Skeletal muscle satellite cell (primary cell): Measurements from ENCODE around the gene ZBTB20.

Experiments used
- H3K27me3 ChIP-seq: 2 replicates; pipeline ENCODE4 v1.7.0; 2013; ENCODE audit warnings: low read length; ENCODE audit not compliant: control insufficient read depth, insufficient read depth
- H3K36me3 ChIP-seq: 2 replicates; pipeline ENCODE4 v1.7.0; 2013; ENCODE audit warnings: mild to moderate bottlenecking, control low read depth, low read length; ENCODE audit not compliant: insufficient read depth
- H3K4me1 ChIP-seq: 2 replicates; pipeline ENCODE4 v1.7.0; 2013; ENCODE audit warnings: low read length; ENCODE audit not compliant: control insufficient read depth, insufficient read depth
- H3K4me2 ChIP-seq: 2 replicates; pipeline ENCODE4 v1.7.0; 2013; ENCODE audit warnings: mild to moderate bottlenecking, low read length
- H3K4me3 ChIP-seq: 2 replicates; pipeline ENCODE4 v1.7.0; 2013; ENCODE audit warnings: low read length
- H3K9ac ChIP-seq: 2 replicates; pipeline ENCODE4 v1.7.0; 2013; ENCODE audit warnings: mild to moderate bottlenecking, low read depth, low read length, moderate library complexity
- H3K9me3 ChIP-seq: replicated peaks from 2 replicates; pipeline ENCODE4 v1.7.0; 2013; ENCODE audit warnings: mild to moderate bottlenecking, control low read depth, low read length

Gene ZBTB20

DNA sequence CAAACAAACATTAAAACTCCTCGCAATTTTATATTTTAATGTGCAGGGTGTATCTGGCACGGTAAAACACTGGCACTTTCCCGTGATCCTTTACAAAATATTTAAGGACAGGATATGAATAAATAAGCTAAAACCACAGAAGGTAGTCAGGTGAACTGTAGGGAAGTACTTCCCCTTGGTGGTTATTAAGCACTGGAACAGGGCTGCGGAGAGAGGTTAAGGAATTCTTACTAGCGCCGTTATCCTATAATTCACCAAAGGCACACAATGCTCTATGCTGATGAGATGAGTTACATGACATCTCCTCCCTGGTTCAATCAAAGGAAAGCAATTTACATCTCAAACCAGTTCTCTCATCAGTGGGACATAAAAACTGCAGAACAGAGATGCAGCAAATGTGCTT, 289.8 kb downstream of the ZBTB20 start:
- Histone ChIP-seq H3K4me2 (no peak overlapping the region), H3K36me3 (no peaks in the 10 kb centered on the region), H3K4me3 (no peak overlapping the region), H3K4me1 (peaks cover 5% of the 10 kb centered on the region), H3K9ac (no peak overlapping the region), H3K27me3 (no peaks in the 10 kb centered on the region), H3K9me3 (no peaks in the 10 kb centered on the region)

DNA sequence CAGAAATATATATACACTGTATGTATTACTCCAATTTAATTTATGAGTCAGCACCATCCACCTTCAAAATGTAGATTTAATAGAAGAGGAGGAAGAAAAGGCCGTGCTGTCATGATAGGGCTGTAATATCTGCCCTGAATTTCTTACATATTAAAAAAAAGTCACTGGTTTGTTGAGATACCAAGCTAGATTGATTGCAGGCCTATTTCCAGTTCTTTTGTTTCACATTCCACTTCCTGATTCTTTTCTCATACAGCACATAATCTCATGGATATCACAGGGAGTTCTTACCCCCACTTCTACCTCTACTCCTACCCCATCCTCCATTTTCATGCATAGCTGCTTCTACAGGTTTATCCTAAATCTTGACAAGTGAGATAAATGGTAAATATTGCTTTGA, 290.3 kb downstream of the ZBTB20 start:
- Histone ChIP-seq H3K4me1 (peaks cover 3% of the 10 kb centered on the region), H3K4me3 (no peak overlapping the region), H3K27me3 (no peaks in the 10 kb centered on the region), H3K4me2 (no peak overlapping the region), H3K9ac (no peak overlapping the region), H3K36me3 (no peaks in the 10 kb centered on the region), H3K9me3 (no peaks in the 10 kb centered on the region)

- Histone ChIP-seq H3K4me1 (no peaks in the 10 kb centered on the region), H3K4me2 (no peak overlapping the region), H3K36me3 (no peaks in the 10 kb centered on the region), H3K9me3 (no peaks in the 10 kb centered on the region), H3K4me3 (no peak overlapping the region), H3K27me3 (no peaks in the 10 kb centered on the region), H3K9ac (no peak overlapping the region)
Measured at GRCh38 chr3:114855839-114856238, 291.2 kb downstream of the ZBTB20 start.

DNA sequence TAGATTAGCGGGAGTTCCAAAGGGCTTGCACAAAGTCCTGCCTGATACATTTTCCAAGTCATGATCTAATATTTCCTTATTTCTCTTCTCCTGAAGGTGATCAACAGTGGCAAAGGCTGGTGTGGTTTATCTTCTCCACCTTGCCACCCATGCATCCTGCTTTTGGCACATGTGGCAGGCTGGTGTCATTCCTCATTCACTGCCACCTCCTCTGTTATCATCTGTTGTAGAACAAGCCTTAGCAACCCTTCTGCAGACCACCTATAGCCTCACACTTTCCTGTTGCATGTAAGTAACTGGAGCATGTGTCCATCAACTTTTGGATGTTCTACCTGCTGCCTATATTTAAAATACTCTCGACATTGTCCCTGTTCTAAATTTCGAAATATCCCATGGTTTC, 294.1 kb downstream of the ZBTB20 start:
- no peaks in the 10 kb centered on the region for H3K9me3 ChIP-seq
- no peak overlapping the region for H3K4me2 ChIP-seq
- no peaks in the 10 kb centered on the region for H3K4me1 ChIP-seq
- H3K9ac ChIP-seq, result no peak overlapping the region
- H3K4me3 ChIP-seq, result no peak overlapping the region
- H3K36me3 ChIP-seq, result no peaks in the 10 kb centered on the region
- H3K27me3 ChIP-seq, result no peaks in the 10 kb centered on the region

DNA sequence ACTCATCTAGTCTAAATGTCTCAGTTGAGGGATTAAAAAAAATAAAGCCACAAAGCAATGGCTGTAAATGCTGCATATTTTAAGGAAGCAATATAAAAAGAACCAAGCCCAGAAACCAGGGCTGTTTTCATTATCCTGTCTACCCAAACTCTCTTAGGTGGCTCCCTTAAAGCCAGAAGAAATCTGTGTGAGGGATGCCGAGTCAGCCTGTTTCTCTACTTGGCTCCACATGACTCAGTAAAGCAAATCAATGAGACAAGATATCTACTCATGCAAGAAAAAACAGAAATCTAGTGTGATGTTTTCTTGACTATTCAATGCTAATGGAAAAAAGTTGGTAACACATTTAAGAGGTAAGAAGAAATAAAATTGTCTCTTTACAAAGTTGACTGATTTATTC, 296.2 kb downstream of the ZBTB20 start:
- Histone ChIP-seq H3K4me2 (no peak overlapping the region), H3K4me3 (no peak overlapping the region), H3K36me3 (no peaks in the 10 kb centered on the region), H3K9me3 (no peaks in the 10 kb centered on the region), H3K4me1 (no peaks in the 10 kb centered on the region), H3K27me3 (no peaks in the 10 kb centered on the region), H3K9ac (no peak overlapping the region)

DNA sequence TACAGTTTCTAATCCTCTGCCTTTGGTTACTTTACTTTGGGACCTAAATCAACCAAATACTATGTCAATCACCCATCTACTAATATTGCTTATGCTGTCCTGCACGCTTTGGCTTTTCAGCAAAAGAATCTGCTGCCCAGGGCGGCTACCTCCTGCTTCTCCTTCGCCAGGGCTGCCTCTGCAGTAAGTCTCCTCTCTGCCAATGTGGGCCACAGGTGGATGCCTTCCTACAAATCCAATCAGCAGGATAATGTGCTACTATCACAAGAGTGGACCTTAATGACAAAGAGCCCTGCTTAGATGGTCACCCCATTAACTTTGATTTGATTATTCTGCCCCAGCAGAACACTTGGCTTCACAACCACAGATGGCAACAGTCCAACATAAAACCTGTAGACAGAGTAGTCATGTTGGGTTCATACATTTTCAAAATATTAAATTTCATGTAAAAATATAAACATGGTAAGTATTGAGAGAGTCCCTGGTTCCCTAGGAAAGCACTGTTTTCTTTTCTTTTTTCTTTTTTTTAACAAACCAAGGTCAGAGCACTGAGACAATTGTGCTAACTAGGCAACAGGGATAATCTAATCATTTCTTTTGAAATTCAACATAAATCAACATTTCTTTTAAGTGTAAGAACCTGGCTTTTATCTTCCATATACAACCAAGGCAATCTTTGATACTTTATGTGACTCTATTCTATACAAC, 298.3 kb downstream of the ZBTB20 start:
- H3K4me2 ChIP-seq, result no peak overlapping the region
- H3K4me1 ChIP-seq, result no peaks in the 10 kb centered on the region
- H3K36me3 ChIP-seq, result no peaks in the 10 kb centered on the region
- no peak overlapping the region for H3K4me3 ChIP-seq
- H3K9me3 ChIP-seq, result no peaks in the 10 kb centered on the region
- no peaks in the 10 kb centered on the region for H3K27me3 ChIP-seq
- no peak overlapping the region for H3K9ac ChIP-seq

DNA sequence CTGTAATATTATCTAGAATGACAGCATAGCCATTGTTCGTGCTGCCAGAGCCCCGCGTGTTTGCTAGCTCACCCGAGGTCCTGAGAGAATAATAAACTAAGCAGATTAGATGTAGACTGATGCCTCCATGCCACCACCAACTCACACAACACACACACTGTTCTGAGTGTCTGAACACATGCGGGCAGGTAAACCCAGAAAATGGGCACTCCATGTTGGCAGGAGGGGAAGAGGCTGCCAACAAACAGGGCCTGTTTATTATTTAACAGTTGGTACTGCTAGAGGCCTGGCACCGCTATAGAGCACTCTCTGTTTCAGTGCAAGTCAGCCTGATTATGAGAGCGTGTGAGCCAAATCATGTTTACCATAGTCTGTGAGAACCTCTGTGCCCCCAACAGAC, 299.0 kb downstream of the ZBTB20 start:
- Histone ChIP-seq H3K27me3 (no peaks in the 10 kb centered on the region), H3K36me3 (no peaks in the 10 kb centered on the region), H3K4me2 (no peak overlapping the region), H3K9ac (no peak overlapping the region), H3K4me1 (no peaks in the 10 kb centered on the region), H3K9me3 (no peaks in the 10 kb centered on the region), H3K4me3 (no peak overlapping the region)

DNA sequence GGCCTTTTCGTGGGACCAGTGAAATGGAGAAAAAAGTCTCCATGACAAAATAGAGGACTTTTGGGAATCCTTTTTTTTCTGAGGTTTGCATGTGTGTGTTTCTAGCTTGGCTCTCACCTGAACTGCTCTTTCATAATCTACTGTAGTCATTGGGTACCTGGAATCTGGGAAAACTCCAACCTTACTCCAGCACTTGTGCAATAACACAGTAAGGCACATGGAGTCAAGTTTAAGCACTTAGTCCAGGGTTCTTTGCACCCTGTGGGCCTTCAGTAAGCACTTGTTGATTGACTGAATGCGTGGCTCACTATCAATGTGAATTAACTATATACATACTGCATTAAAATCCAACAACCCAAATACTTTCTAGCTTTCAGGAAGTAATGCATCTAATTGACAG, 299.5 kb downstream of the ZBTB20 start:
- no peak overlapping the region for H3K4me2 ChIP-seq
- H3K9ac ChIP-seq, result no peak overlapping the region
- H3K9me3 ChIP-seq, result no peaks in the 10 kb centered on the region
- no peak overlapping the region for H3K4me3 ChIP-seq
- H3K4me1 ChIP-seq, result no peaks in the 10 kb centered on the region
- H3K27me3 ChIP-seq, result no peaks in the 10 kb centered on the region
- no peaks in the 10 kb centered on the region for H3K36me3 ChIP-seq

DNA sequence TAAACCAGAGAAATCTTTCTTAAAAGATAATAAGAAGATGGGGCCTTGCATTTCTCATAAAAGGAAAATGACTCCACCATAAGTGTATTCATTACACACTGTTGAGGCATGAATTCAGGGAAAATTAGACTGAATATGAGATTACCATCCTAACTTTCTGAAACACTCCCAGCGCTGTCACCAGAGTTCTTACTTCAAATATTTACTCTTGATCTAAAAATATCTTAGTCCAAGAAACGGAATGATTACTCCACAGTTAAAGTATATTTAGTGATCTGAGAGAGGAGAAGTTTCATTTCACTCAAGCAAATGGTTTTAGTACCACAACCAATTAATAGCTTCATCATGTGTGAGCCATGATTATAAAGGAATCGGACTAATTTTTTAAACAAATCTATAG, 300.3 kb downstream of the ZBTB20 start:
- no peak overlapping the region for H3K4me2 ChIP-seq
- no peak overlapping the region for H3K9ac ChIP-seq
- no peaks in the 10 kb centered on the region for H3K36me3 ChIP-seq
- no peaks in the 10 kb centered on the region for H3K9me3 ChIP-seq
- no peaks in the 10 kb centered on the region for H3K27me3 ChIP-seq
- no peak overlapping the region for H3K4me3 ChIP-seq
- H3K4me1 ChIP-seq, result no peaks in the 10 kb centered on the region

GRCh38 chr3:114846252-114846651, 300.8 kb downstream of the ZBTB20 start:
- H3K9ac ChIP-seq, result no peak overlapping the region
- no peaks in the 10 kb centered on the region for H3K27me3 ChIP-seq
- no peak overlapping the region for H3K4me3 ChIP-seq
- H3K36me3 ChIP-seq, result no peaks in the 10 kb centered on the region
- H3K9me3 ChIP-seq, result no peaks in the 10 kb centered on the region
- no peaks in the 10 kb centered on the region for H3K4me1 ChIP-seq
- no peak overlapping the region for H3K4me2 ChIP-seq

DNA sequence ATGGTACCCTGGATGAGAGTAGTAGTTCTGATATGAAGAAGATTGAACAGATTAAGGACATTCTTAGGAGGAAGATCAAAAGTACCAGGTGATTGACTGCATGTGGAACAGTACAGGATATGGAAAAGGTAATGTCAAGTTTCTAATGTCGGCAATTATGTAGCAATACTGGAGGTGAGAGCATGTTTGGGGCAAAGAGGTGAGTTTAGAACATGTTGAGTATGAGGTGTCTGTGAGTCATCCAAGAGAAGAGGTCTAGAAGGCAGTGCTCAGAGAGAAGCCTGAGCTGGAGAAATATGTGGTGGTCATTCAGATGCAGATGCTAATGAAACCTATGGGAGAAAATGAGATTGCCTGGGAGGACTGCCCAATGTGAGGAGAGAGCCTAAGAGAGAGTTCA, 305.6 kb downstream of the ZBTB20 start:
- no peak overlapping the region for H3K9ac ChIP-seq
- H3K9me3 ChIP-seq, result no peaks in the 10 kb centered on the region
- no peak overlapping the region for H3K4me3 ChIP-seq
- H3K36me3 ChIP-seq, result no peaks in the 10 kb centered on the region
- no peaks in the 10 kb centered on the region for H3K4me1 ChIP-seq
- no peak overlapping the region for H3K4me2 ChIP-seq
- H3K27me3 ChIP-seq, result no peaks in the 10 kb centered on the region

DNA sequence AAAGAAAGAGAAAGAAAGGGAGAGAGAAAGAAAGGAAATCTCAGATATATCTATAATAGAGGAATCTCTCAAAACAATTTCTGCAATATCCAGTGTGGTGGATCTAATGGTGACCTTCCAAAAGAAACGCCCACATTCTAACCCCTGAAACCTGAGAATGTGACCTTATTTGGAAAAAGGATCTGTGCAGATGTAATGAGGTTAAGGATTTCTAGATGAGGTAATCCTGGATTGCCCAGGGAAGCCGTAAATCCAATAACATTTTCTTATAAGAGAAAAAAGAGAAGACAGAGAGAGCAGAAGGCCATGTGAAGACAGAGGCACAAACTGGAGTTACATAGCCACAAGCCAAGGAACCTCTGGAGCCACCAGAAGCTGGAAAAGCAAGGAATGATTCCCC, 307.6 kb downstream of the ZBTB20 start:
- Histone ChIP-seq H3K9ac (no peak overlapping the region), H3K36me3 (no peaks in the 10 kb centered on the region), H3K4me3 (no peak overlapping the region), H3K4me2 (no peak overlapping the region), H3K27me3 (no peaks in the 10 kb centered on the region), H3K9me3 (no peaks in the 10 kb centered on the region), H3K4me1 (no peaks in the 10 kb centered on the region)
